ENCODE measurements around the gene NEK2.

The NEK2 gene

GRCh38 chr1:211714154-211714553 is 38.7 kb upstream of the NEK2 start:
- H3K4me3 ChIP-seq (ENCODE audit: low read depth, low read length): no peak overlapping the region
- H3K4me1 ChIP-seq: no peaks in the 10 kb centered on the region
- H3K27me3 ChIP-seq: no peaks in the 10 kb centered on the region
- TF ChIP-seq CTCF (IDR thresholded peaks at IDR 0.05; ENCODE audit: low read depth, low read length): no peak
- H3K9me3 ChIP-seq: no peaks in the 10 kb centered on the region
- no peak for DNase-seq
- H3K36me3 ChIP-seq: no peaks in the 10 kb centered on the region

- no peak for TF ChIP-seq CTCF (IDR thresholded peaks at IDR 0.05; ENCODE audit: low read depth, low read length)
- no peak overlapping the region for H3K4me3 ChIP-seq (ENCODE audit: low read depth, low read length)
- no peaks in the 10 kb centered on the region for H3K36me3 ChIP-seq
- no peaks in the 10 kb centered on the region for H3K4me1 ChIP-seq
- no peak for DNase-seq
- H3K9me3 ChIP-seq: no peaks in the 10 kb centered on the region
- no peaks in the 10 kb centered on the region for H3K27me3 ChIP-seq
Observed at GRCh38 chr1:211713231-211713630, 37.8 kb upstream of the NEK2 start.

GRCh38 chr1:211711315-211711705 is 35.9 kb upstream of the NEK2 start:
- Histone ChIP-seq H3K4me1 (no peaks in the 10 kb centered on the region), H3K9me3 (no peaks in the 10 kb centered on the region), H3K36me3 (no peaks in the 10 kb centered on the region), H3K4me3 (ENCODE audit: low read depth, low read length) (no peak overlapping the region), H3K27me3 (no peaks in the 10 kb centered on the region)
- DNase-seq: no peak
- TF ChIP-seq CTCF (IDR thresholded peaks at IDR 0.05; ENCODE audit: low read depth, low read length): no peak

GRCh38 chr1:211710566-211711314 is 35.3 kb upstream of the NEK2 start:
- Histone ChIP-seq H3K27me3 (no peaks in the 10 kb centered on the region), H3K36me3 (no peaks in the 10 kb centered on the region), H3K4me3 (ENCODE audit: low read depth, low read length) (no peak overlapping the region), H3K4me1 (no peaks in the 10 kb centered on the region), H3K9me3 (no peaks in the 10 kb centered on the region)
- DNase-seq: no peak
- no peak for TF ChIP-seq CTCF (IDR thresholded peaks at IDR 0.05; ENCODE audit: low read depth, low read length)

- Histone ChIP-seq H3K4me1 (no peaks in the 10 kb centered on the region), H3K9me3 (no peaks in the 10 kb centered on the region), H3K27me3 (no peaks in the 10 kb centered on the region), H3K4me3 (ENCODE audit: low read depth, low read length) (no peak overlapping the region), H3K36me3 (no peaks in the 10 kb centered on the region)
- DNase-seq: no peak
- no peak for TF ChIP-seq CTCF (IDR thresholded peaks at IDR 0.05; ENCODE audit: low read depth, low read length)
Observed at GRCh38 chr1:211708926-211709325, 33.5 kb upstream of the NEK2 start.

GRCh38 chr1:211708006-211708405 is 32.6 kb upstream of the NEK2 start:
- no peaks in the 10 kb centered on the region for H3K36me3 ChIP-seq
- H3K27me3 ChIP-seq: no peaks in the 10 kb centered on the region
- DNase-seq: no peak
- no peak for TF ChIP-seq CTCF (IDR thresholded peaks at IDR 0.05; ENCODE audit: low read depth, low read length)
- no peak overlapping the region for H3K4me3 ChIP-seq (ENCODE audit: low read depth, low read length)
- H3K4me1 ChIP-seq: no peaks in the 10 kb centered on the region
- H3K9me3 ChIP-seq: no peaks in the 10 kb centered on the region

Data from BE2C (cell line).